T-helper 2 cell (primary cell): ENCODE data around the gene GNG3.
"Not testable (repeated sequence)": the region's sequence is repeated elsewhere in the genome, so short reads cannot be mapped to it uniquely, and the experiment has no call there.

Source experiments
- DNase-seq, 5 experiments: peaks; one replicate each; pipeline versions ENCODE4 v3.0.0 to v3.0.0-alpha.2; 2012 to 2022

GNG3 gene

DNA sequence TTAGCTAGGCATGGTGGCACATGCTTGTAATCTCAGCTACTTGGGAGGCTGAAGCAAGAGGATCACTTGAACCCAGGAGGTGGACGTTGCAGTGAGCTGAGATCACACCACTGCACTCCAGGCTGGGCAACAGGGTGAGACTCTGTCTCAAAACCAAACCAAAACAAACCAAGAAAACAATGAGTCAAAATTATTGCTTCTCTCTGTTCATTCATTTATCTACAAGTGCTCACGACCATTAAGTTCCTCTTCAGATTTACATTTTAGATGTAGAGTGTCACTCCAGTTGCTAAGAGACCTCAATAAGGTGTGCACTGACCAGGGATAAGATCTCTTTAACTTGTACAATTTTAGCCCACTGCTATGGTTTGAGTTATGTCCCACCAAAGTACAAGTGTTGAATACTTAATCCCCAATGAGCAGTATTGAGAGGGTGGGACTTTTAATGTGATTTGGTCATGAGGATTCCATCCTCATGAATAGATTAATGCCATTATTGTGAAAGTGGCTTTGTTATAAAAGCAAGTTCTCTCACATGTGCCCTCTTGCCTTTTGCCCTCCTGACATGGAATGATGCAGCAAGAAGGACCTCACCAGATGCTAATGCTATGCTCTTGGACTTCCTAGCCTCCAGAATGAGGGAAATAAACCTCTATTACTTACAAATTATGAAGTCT is 12.0 kb downstream of the GNG3 start:
- no peak for DNase-seq

DNA sequence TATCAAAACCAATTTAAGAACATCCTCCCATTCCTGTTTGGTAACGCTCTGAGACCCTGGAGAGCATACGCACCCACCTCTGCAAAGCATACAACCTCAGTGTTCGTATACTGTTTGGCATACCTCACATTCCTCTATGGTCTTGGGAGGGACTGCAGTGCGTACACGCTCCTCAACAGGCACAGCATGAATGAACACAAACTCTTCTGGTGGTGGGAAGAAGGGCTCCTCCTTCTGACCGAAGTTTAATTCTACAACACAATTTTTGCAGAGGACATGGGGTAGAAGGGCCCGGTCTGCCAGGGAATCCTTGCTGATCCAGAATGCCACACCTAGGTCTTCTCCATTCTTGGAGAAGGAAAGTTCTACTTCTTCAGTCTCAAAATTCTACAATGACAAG is 14.5 kb downstream of the GNG3 start:
- no peak for DNase-seq

DNA sequence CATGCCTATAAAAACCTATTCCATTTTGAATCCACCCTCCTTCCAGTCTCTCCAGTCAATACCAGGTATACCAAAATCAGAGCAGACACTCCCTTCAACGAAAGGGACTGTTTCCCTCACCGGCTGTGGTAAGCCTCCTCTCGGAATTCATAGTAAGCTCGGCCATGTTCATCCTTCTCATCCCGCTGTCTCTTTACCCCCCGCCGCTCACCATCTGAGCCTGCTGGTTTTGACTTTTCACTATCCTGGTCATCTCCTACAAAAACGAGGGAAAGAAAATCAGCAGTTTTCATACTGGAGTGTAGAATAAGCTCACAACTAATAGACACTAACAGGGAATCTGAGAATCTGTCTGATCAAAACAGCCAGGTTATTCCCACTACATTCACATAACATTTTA is 16.7 kb downstream of the GNG3 start:
- no peak for DNase-seq

DNA sequence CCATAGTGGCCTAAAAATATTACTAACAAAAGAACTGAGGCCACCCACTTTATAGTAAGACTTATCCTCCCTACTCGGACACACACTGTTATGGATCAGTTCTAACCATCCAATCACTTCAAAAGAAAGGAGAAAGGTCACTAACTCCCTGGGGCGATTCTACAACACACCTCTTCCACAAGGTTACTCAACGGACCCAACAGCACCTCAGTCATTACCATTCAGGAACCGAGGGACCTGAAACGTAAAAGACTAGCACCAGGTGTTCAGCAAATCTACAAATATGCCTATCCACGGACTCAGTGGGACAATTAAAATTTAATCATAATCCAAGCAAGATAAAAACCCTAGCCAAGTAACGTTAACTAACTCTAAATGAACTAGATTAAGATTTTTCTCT is 18.2 kb downstream of the GNG3 start:
- DNase-seq: no peak

DNA sequence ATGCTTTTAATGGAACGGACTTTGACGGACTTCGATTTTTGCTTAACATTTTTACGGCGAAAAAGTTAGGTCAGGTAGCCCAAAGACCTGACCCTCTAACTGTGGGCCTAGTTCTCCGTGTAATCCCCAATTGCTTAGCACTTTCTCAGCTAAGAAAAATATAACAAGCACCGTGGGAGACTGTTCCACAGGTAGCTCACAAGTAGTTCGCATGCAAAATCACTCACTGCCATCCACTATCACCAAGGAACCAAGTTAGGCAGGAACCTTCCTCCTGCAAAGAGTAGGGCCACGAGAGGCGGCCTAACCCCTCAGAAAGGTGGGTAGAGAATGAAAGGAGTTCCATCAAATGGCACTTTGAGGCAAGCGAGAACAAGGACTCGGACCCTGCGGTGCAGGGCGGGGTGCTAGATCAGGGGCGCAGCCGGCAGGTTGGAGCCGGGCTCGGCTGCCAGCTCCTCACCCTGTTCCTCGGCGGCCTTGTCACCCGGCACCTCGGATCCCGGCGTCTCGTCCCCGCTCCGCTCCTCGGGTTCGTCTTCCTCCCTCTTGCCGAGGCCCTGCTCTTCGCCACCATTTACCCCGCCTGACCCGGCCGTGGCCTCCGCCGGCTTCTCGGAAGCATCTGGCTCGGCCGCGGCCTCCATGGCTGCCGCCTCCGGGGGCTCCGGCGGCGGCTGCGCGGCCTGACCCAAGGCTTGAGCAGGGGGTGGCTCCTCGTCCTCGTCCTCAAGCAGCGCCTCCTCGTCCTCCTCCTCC is 18.9 kb downstream of the GNG3 start:
- DNase-seq: no peak

DNA sequence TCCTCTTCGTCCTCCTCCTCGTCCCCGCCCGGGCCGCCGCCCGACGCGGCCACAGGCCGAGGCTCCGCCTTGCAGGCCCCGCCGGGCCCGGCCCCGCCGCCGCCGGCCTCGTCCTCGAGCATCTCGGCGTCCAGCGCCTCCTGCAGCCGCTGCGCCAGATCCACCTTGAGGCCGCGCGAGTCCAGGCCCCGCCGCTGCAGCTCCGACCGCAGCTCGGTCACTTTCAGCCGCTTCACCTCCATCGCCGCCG is 19.4 kb downstream of the GNG3 start:
- no peak for DNase-seq

DNA sequence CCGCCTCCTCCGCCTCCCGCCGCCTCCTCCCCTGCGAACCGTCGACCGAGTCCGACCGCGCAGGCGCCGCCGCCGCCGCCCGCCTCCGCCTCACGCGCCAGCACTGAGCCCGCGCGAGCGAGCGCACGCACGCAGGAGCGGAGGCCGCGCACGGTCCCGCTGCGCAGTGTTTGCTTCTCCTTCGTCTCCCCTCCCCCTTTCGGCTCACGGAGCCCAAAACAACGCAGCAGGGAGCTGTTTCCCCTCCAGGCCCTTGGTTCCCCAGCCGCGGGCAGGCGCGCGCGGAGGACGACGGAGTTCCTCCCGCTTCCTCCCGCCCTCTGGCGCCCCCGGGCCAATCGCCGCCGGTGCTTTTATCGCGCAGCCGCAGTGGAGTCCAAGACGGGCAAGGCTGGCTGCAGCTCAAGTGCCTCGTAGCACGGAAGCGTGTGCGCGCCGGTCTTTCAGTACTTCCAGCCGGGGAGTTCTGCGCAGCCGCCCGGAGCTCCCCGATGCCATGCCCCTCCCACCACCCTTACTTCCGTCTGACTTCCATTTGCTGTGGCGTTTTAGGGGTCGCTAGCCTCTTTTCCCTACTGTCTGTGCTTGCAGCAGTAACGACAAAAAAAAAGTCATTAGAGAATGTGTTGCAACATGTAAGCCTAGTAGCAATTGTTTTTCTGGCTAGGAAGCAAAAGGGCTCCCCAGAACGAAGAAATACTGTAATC is 19.8 kb downstream of the GNG3 start, which contains the start of gene HNRNPUL2:
Gene HNRNPUL2 (minus strand): TSS at position 293 of the 707 bp plus-strand sequence. CDS start 301 bp downstream, outside the sequence.
- DNase-seq: peak; percentile 95 to 100 (median 98)

DNA sequence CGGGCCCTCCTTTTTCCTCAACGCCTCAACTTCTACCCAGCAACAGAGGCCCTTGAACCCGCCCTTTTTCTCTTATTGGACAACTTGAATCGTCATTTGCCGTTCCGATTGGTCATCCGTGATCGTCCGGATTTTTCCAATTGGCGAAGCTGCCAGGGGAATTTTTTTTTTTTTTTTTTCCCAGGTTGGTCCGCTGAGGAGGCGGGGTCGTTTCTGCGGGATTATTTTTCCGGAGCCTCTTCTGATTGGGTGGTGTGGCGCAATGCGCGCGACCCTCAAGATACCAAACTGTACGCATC is 20.3 kb downstream of the GNG3 start:
- peak; percentile 50 to 98 (median 79) for DNase-seq

DNA sequence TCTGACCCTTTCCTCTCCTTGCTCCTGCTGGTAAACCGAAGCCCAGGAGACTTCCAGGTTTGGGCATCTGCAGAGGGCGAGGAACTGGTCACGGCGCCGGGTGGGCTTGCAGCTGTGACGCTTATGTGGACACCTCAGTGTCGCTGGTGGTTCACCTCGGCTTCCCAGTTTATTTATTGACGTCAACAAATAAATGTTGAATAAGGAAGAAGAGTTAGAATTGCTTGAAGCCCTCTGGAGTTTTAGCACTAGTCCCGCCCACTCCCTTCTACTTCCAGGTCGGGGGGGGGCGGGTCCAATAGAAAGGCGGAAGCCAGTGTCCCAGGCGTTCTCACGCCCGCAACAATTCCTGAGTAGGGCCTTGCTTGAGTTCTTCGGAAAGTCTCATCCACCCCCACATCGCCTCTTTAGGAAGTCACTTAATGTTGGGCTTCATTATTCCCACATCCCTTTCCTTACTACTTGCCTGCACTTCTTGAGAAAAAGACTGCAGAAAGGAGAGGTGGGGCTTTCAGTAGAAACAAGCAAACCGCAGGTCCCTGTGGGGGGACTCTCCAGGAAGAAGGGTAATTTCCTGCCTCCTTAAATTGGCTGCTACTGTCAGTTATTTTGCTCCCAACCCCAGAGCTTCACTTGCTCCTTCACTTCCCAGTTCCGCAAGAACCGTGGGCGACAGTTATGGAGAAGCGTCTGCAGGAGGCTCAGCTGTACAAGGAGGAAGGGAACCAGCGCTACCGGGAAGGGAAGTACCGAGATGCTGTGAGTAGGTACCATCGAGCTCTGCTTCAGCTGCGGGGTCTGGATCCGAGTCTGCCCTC is 20.9 kb downstream of the GNG3 start, which contains the start of gene TTC9C:
Gene TTC9C (plus strand): TSS at position 316 of the 818 bp plus-strand sequence. CDS start 363 bp downstream, at position 679.
- peak; percentile 63 to 92 (median 76) for DNase-seq

DNA sequence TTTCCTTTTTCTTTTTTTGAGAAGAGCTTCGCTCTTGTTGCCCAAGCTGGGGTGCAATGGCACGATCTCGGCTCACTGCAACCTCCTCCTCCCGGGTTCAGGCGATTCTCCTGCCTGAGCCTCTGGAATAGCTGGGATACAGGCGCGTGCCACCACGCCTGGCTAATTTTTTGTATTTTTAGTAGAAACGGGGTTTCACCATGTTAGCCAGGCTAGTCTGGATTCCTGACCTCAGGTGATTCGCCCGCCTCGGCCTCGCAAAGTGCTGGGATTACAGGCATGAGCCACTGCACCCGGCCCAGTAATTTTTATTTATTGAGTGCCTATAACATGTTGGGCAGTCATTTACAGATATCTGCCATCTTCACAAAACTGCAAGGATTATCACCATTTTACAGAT is 22.6 kb downstream of the GNG3 start:
- not testable (repeated sequence) for DNase-seq

DNA sequence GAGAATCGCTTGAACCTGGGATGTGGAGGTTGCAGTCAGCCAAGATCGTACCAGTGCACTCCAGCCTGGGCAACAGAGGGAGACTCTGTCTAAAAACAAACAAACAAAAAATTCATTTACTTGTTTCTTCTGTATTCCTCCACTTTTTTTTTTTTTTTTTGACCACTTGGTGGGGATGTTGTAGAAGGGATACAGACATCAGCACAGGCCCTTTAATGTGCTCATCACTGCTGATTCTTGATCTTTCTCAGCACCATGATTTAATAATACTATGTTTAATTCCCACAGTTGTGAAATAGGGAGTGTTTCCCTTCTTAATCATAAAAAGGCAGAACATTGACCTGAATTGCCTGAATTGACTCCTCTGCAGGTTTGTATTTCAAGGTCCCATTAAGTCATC is 25.4 kb downstream of the GNG3 start:
- DNase-seq: peak in 1 of 5 experiments; percentile 60

DNA sequence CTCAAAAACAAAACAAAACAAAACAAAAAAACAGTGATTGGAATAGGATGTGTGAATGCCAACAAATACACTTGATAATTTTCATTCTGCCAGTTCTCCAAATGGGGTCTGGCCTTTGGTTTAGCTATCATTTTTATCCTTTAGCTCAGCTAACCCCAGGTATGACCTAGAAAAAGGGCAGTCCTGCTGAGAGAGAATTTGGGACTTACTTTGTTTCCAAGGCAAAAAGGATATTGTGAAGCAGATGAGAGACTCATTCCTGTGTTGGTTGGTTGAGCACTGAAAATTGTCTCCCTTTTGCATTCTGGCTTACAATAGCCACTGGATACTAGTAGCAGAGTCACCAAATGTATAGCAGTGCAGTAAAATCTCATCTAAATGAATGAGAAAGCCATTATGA is 29.7 kb downstream of the GNG3 start:
- DNase-seq: no peak

DNA sequence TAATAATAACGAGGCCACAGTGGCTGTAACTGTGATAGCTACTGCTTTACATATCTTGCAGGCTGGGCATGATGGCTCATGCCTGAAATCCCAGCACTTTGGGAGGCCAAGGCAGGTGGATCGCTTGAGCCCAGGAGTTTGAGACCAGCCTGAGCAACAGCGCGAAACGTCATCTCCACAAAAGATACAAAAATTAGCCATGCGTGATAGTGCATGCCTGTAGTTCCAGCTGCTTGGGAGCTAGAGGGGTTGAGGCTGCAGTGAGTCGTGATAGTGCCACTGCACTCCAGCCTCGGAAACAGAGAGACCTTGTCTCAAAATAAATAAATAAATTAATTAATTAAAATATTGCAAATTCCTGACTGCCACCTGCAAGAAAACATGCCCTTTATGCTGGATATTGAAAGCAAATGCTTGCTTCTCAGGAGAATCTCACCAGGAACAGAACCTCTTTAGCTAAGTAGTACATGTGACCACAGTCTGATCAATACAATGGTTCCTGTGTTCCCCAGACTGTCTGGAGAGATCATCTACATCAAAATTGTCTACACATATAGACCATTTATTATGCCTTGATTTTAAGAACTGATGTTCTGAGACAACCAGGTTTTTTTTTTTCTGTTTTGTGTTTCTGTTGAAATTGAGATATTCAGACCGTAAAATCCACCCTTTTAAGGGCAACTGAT is 40.1 kb downstream of the GNG3 start:
- DNase-seq: no peak

DNA sequence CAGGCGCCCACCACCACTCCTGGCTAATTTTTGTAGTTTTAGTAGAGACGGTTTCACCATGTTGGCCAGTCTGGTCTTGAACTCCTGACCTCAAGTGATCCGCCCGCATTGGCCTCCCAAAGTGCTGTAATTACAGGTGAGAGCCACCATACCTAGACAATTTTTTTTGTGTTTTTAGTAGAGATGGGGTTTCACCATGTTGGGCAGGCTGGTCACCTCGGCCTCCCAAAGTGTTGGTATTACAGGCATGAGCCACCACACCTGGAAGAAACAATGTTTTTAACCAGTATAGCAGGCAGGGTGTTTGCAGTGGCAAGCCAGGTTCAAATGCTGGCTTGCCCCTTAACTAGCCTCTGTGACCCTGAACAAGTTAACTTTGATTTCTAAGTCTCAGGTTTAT is 42.5 kb downstream of the GNG3 start:
- not testable (repeated sequence) for DNase-seq

DNA sequence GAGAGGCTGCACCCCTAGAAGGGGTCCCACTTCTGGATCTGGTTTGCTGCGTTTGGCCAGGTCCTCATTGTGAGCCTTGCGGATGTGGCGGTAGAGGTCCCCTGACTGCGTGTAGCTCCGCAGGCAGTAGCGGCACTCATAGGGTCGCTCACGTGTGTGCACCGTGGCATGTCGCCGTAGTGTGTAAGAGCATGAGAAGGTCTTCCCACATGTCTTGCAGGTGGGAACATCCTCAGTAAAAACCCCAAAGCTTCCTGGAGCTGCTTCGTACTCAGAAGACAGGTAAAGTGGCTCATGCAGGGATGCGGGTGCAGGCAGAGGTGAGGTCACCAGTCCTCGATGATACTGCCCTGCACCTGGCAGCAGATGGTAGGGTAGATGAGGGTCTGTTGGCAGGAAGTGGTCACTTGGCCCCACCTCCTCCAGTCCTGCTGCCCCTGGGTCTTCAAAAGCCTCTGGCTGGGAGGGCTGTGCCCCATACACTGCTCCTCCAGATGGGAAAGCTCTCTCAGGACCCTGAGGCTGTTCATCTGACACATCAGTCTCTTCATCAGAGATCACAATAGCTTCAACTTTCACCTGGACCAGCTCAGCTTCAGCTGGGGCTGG is 44.8 kb downstream of the GNG3 start:
- DNase-seq: no peak

DNA sequence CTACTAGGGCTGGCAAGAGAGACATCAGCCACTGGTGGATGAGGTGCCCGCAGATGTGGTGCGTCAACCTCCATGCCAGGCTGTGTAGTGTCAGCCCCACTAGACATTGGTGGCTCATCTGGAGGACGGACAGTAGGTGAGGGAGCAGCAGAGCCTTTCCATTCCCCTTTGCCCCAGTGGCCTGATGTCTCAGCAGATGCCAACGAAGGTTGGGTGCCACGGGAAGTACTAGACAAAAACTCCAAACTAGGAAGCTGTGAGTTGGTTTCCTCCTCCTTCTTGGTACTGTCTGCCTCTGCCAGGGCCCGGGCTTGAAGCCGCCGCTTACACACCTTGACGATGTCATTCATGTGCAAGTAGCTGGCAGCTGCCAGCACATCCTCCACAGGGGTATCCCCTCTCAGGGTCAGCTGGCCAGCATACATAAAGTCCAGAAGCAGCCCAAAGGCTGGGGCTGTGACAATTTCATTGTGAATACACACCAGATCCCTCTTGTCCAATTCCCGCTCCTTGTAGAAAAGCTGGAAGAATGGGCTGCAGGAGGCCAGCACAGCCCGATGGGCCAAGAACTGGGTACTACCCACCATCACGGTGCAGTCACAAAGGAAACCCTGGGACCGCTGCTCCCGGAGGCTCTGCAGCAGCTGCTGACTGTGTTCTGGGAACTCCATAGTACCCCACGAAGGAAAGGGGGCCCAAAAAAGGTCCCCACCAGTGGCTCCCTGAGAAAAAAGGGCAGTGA is 45.7 kb downstream of the GNG3 start:
- no peak for DNase-seq

DNA sequence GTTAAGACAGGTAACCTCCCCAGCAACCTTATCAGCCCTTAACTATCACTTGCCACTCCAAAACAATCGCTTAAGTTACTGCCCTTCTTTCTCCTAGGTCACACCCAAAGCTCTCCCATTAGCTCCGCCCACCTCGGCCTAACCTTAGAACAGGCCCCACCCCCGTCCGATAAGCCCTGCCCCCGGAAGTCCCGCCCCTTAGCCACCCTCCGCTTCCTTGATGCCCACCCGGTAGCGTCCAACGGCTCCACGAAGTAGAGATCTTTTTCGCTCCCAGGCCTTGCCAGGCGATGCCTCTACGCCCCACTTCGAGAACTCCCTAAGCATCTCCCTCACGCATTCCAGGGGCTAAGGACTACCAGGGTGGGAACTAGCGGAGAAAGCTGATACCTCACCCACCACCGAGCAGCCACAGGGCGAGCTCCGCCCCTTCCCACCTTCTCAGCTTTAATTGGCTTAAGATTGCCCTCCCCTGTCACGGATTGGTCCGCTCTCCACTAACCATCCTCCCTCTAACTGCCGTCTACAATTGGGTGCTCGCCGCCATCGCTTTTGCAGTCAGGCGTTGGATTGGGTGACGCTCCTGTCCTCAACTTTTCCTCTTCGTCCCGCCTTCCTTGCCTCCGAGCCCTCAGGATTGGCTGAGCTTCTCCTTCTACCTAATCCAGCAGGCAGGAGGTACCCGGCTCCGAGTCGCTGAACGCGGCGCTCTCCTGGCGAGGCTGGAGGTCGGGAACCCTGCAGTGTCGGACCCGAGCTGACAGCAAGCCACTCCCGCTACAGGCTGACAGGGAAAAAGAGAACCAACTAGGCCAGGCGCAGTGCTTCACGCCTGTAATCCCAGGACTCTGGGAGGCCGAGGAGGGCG is 46.5 kb downstream of the GNG3 start, which contains the start of gene ZBTB3:
Gene ZBTB3 (minus strand): TSS at position 425 of the 868 bp plus-strand sequence. CDS start 496 bp downstream, outside the sequence.
- peak; percentile 91 to 100 (median 95) for DNase-seq

DNA sequence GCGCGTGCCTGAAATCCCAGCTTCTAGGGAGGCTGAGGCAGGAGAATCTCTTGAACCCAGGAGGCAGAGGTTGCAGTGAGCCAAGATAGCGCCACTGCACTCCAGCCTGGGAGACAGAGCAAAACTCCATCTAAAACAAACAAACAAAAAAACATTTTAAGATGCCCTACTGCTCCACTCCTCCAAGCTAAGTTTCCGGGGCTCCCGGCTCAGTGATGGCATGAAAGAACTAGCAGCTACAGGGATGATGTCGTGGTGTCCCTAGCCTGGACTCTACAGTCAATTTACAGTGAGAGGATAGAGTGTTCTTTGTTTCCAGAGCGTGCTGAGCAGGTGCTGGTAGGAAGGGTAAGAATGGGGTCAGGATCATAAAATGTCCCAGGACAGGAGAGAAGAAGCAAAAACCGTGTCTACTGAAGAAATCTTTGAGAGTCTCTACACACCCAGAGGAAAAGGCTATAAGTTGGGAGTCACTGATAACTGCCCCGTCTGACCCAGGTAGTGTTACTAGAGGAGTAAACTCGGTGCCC is 47.7 kb downstream of the GNG3 start:
- DNase-seq: no peak

DNA sequence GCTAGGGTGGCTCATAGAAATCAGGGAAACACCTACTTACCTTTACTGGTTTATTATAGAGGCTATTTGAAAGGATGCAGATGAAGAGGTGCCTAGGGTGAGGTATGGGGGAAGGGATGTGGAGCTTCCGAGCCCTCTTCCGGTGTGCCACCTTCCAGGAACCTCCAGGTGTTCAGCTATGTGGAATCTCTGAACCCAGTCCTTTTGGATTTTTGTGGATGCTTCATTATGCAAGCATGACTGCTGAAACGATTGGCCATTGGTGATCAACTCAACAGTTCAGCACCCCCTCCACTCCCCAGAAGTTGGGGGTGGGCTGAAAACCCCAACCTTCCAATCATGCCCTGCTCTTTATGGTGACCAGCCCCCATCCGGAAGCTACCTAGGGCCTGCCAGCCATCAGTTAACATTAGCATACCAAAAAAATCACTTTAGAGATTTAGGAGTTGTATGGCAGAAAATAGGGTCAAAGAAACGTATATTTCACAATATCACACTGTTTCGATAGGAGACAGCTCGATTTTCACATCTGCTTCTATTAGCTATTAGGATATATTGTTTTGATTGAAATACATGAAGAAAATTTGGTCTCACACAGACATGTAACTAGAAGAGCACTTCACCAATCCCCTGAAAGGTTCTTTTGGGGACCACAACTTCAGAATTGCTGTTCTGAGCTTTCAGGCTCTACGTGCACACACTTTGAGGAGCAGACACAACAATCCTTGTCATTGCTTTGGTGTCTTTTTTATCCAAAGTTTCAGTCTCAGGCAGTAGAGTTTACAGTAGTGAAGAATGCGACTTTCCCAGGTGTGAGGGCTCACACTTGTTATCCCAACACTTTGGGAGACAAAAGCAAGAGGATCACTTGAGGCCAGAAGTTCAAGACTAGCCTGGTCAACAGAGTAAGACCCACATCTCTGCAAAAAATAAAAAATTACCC is 50.6 kb downstream of the GNG3 start:
- DNase-seq: no peak
